Endodermal cell (in vitro differentiated cells): ENCODE results near the gene MAML2. TPM values are rescaled to one million over a fixed set of nuclear protein-coding genes. Genes with fewer than 3 reads are reported as not detected.

Experiments used
- DNase-seq: peaks from one replicate; pipeline ENCODE4 v3.0.0-alpha.2; 2017
- H3K27ac ChIP-seq: 2 replicates; pipeline ENCODE4 v1.5.1; 2013; ENCODE audit warnings: mild to moderate bottlenecking, low read depth, low read length, moderate library complexity
- H3K27me3 ChIP-seq: 2 replicates; pipeline ENCODE4 v1.6.1; 2013; ENCODE audit warnings: mild to moderate bottlenecking, low read length, moderate library complexity; ENCODE audit not compliant: insufficient read depth, control insufficient read depth, poor library complexity, severe bottlenecking
- H3K36me3 ChIP-seq: 2 replicates; pipeline ENCODE4 v1.7.0; 2013; ENCODE audit warnings: mild to moderate bottlenecking, low read length, moderate library complexity; ENCODE audit not compliant: control insufficient read depth, insufficient read depth
- H3K4me1 ChIP-seq: one replicate; pipeline ENCODE4 v1.7.0; 2013; ENCODE audit warnings: low read length; ENCODE audit not compliant: control insufficient read depth, insufficient read depth
- H3K4me3 ChIP-seq: 2 replicates; pipeline ENCODE4 v1.5.1; 2013; ENCODE audit warnings: mild to moderate bottlenecking, low read length, moderate library complexity
- H3K9ac ChIP-seq: 2 replicates; pipeline ENCODE4 v1.6.1; 2013; ENCODE audit warnings: mild to moderate bottlenecking, low read length, moderate library complexity; ENCODE audit not compliant: poor library complexity, severe bottlenecking; ENCODE audit errors: extremely low read depth
- H3K9me3 ChIP-seq: 2 replicates; pipeline ENCODE4 v1.6.1; 2013; ENCODE audit warnings: mild to moderate bottlenecking, low read length, moderate library complexity; ENCODE audit not compliant: control insufficient read depth
- H3K27ac Mint-ChIP-seq: 2 replicates; pipeline ENCODE4 v1.8.0; 2020; ENCODE audit warnings: mixed read lengths
- H3K27me3 Mint-ChIP-seq: 2 replicates; pipeline ENCODE4 v1.8.0; 2021; ENCODE audit warnings: mild to moderate bottlenecking, mixed read lengths; ENCODE audit not compliant: insufficient read depth
- H3K36me3 Mint-ChIP-seq: 2 replicates; pipeline ENCODE4 v1.8.0; 2020; ENCODE audit warnings: low read depth, mixed read lengths
- H3K4me1 Mint-ChIP-seq: 2 replicates; pipeline ENCODE4 v1.8.0; 2020; ENCODE audit warnings: mixed read lengths
- H3K4me3 Mint-ChIP-seq: 2 replicates; pipeline ENCODE4 v1.8.0; 2020; ENCODE audit warnings: mild to moderate bottlenecking, moderate library complexity, mixed read lengths
- H3K9me3 Mint-ChIP-seq: 2 replicates; pipeline ENCODE4 v1.8.0; 2020; ENCODE audit warnings: mild to moderate bottlenecking, mixed read lengths
- CTCF ChIP-seq: fragments of 200-600 bp; sonication (generic); conservative IDR thresholded peaks from 2 replicates; pipeline ENCODE4 v1.5.0; 2021; ENCODE audit warnings: antibody characterized with exemption, mild to moderate bottlenecking
- WGBS, 2 experiments: methylation state at CpG; one replicate each; pipeline versions ENCODE4 v1.1.5 to v1.1.7; 2013; ENCODE audit warnings: missing lambda C conversion rate in 2 of 2, mixed read lengths in 1 of 2; ENCODE audit not compliant: insufficient coverage in 1 of 2, insufficient read length in 1 of 2; 5-methylcytosine and 5-hydroxymethylcytosine counted together
- total RNA-seq, 2 donors: library from RNA; stranded (reverse); fragmentation: NEBNext Ultra II Directional in 1 of 2; extraction: Animal tissue kit (Norgen Biotek cat#: 25700) in 1 of 2; gene quantifications; 2 replicates in 1 of 2; 3 replicates in 1 of 2; pipeline ENCODE4 v1.2.1, GENCODE V29; 2021

The MAML2 gene
- total RNA-seq, 2 donors from 2014 or later, result 6.6 to 8.0 TPM

- no peak overlapping the region for H3K27ac Mint-ChIP-seq
- 89 to 93% methylated on average over 7 to 8 of the region's 8 CpGs for WGBS, 2 experiments
Measured at GRCh38 chr11:96265220-96265737, 77.7 kb downstream of the MAML2 start.

GRCh38 chr11:96264364-96264763 lies 78.6 kb downstream of the MAML2 start:
- H3K4me3 Mint-ChIP-seq, result no peak overlapping the region
- Histone ChIP-seq H3K36me3 (peaks cover 5% of the 10 kb centered on the region), H3K27me3 (no peaks in the 10 kb centered on the region), H3K4me3 (no peak overlapping the region), H3K9ac (no peak overlapping the region), H3K4me1 (peaks cover 7% of the 10 kb centered on the region), H3K27ac (no peak overlapping the region), H3K9me3 (peaks cover 12% of the 10 kb centered on the region)
- H3K27me3 Mint-ChIP-seq, result no peaks in the 10 kb centered on the region
- no peak for DNase-seq
- TF ChIP-seq CTCF, result no peak
- H3K4me1 Mint-ChIP-seq, result peaks cover 9% of the 10 kb centered on the region
- H3K36me3 Mint-ChIP-seq, result peaks cover 4% of the 10 kb centered on the region
- no peak overlapping the region for H3K27ac Mint-ChIP-seq
- 87 to 100% methylated on average over 2 to 4 of the region's 4 CpGs for WGBS, 2 experiments
- H3K9me3 Mint-ChIP-seq, result peaks cover 11% of the 10 kb centered on the region

More at GRCh38 chr11:96265220-96265737, 77.7 kb downstream of the MAML2 start:
- Mint-ChIP-seq H3K4me1 (peaks cover 5% of the 10 kb centered on the region), H3K4me3 (no peak overlapping the region), H3K9me3 (peaks cover 15% of the 10 kb centered on the region), H3K36me3 (peaks cover 11% of the 10 kb centered on the region), H3K27me3 (no peaks in the 10 kb centered on the region)
- no peaks in the 10 kb centered on the region for H3K27me3 ChIP-seq
- no peak overlapping the region for H3K4me3 ChIP-seq
- H3K9me3 ChIP-seq, result peaks cover 14% of the 10 kb centered on the region
- no peak overlapping the region for H3K9ac ChIP-seq
- peaks cover 5% of the 10 kb centered on the region for H3K36me3 ChIP-seq
- H3K4me1 ChIP-seq, result peaks cover 7% of the 10 kb centered on the region
- no peak overlapping the region for H3K27ac ChIP-seq
- TF ChIP-seq CTCF, result no peak
- no peak for DNase-seq

- DNase-seq, result no peak
- Mint-ChIP-seq H3K27ac (no peak overlapping the region), H3K9me3 (peaks cover 1% of the 10 kb centered on the region), H3K36me3 (no peaks in the 10 kb centered on the region), H3K4me3 (no peak overlapping the region), H3K27me3 (no peaks in the 10 kb centered on the region), H3K4me1 (peaks cover 16% of the 10 kb centered on the region)
- peaks cover 7% of the 10 kb centered on the region for H3K4me1 ChIP-seq
- no peak overlapping the region for H3K9ac ChIP-seq
- H3K4me3 ChIP-seq, result no peak overlapping the region
- no peak overlapping the region for H3K27ac ChIP-seq
- no peaks in the 10 kb centered on the region for H3K27me3 ChIP-seq
- peak; percentile 50 for TF ChIP-seq CTCF
- H3K36me3 ChIP-seq, result no peaks in the 10 kb centered on the region
- H3K9me3 ChIP-seq, result peaks cover 1% of the 10 kb centered on the region
Measured at GRCh38 chr11:96263238-96263763, 79.7 kb downstream of the MAML2 start.
